ENCODE measurements around the gene PDE6B.

PDE6B gene

GRCh38 chr4:624705-625590 lies at the start of gene PDE6B:
PDE6B (plus strand) TSS chr4:625573; CDS start chr4:625627, 54 bp downstream.
- Mint-ChIP-seq H3K27ac (no peak within 1 kb of the TSS), H3K9me3 (no peaks in the 10 kb centered on the region), H3K27me3 (peaks cover 29 to 40% of the 10 kb centered on the region in 2 donors), H3K4me1 (no peaks in the 10 kb centered on the region), H3K4me3 (no peak within 1 kb of the TSS), H3K36me3 (no peaks in the 10 kb centered on the region)
- no peak for ATAC-seq (replicated peaks)
- DNase-seq: no peak

- H3K4me1 Mint-ChIP-seq: peaks cover 13 to 35% of the 10 kb centered on the region in 2 donors
- H3K9me3 Mint-ChIP-seq: peaks cover 6 to 7% of the 10 kb centered on the region in 2 donors
- peaks cover 75 to 83% of the 10 kb centered on the region in 2 donors for H3K27me3 Mint-ChIP-seq
- H3K4me3 Mint-ChIP-seq: peak within 1 kb of the TSS; percentile 66 to 75
- H3K27ac Mint-ChIP-seq: peak within 1 kb of the TSS; percentile 68
- DNase-seq (no peak), ATAC-seq (replicated peaks) (no peak)
- H3K36me3 Mint-ChIP-seq: peaks cover 3 to 9% of the 10 kb centered on the region in 2 donors
Measured at GRCh38 chr4:576245-576821, 49.0 kb upstream of the PDE6B start, which contains the start of gene TMEM271. TMEM271 (minus strand) TSS chr4:576295; CDS start chr4:576062, 233 bp downstream.

- no peak for DNase-seq
- H3K9me3 Mint-ChIP-seq: peaks cover 3 to 5% of the 10 kb centered on the region in 2 donors
- peaks cover 3 to 7% of the 10 kb centered on the region in 2 donors for H3K36me3 Mint-ChIP-seq
- peak overlapping the region; percentile 68 for H3K27ac Mint-ChIP-seq
- ATAC-seq (replicated peaks): no peak
- peak overlapping the region; percentile 66 to 75 for H3K4me3 Mint-ChIP-seq
- peaks cover 73 to 83% of the 10 kb centered on the region in 2 donors for H3K27me3 Mint-ChIP-seq
- H3K4me1 Mint-ChIP-seq: peaks cover 13 to 35% of the 10 kb centered on the region in 2 donors
Measured at GRCh38 chr4:576991-577498, 48.3 kb upstream of the PDE6B start.

- peaks cover 13 to 35% of the 10 kb centered on the region in 2 donors for H3K4me1 Mint-ChIP-seq
- H3K4me3 Mint-ChIP-seq: peak overlapping the region; percentile 66 to 75
- peak overlapping the region; percentile 37 for H3K27ac Mint-ChIP-seq
- H3K36me3 Mint-ChIP-seq: peaks cover 3 to 5% of the 10 kb centered on the region in 2 donors
- ATAC-seq (replicated peaks): peak in 1 of 2 donors; percentile 17
- DNase-seq: no peak
- peaks cover 0 to 3% of the 10 kb centered on the region in 2 donors for H3K9me3 Mint-ChIP-seq
- peaks cover 65 to 79% of the 10 kb centered on the region in 2 donors for H3K27me3 Mint-ChIP-seq
Measured at GRCh38 chr4:577499-578450, 47.6 kb upstream of the PDE6B start.

GRCh38 chr4:578451-579443 lies 46.6 kb upstream of the PDE6B start:
- Mint-ChIP-seq H3K36me3 (peaks cover 6 to 7% of the 10 kb centered on the region in 2 donors), H3K27ac (no peak overlapping the region), H3K9me3 (peaks cover 3 to 5% of the 10 kb centered on the region in 2 donors), H3K4me3 (no peak overlapping the region), H3K4me1 (peaks cover 13 to 35% of the 10 kb centered on the region in 2 donors), H3K27me3 (peaks cover 58 to 76% of the 10 kb centered on the region in 2 donors)
- no peak for ATAC-seq (replicated peaks)
- DNase-seq: no peak

- H3K4me1 Mint-ChIP-seq: peaks cover 10 to 27% of the 10 kb centered on the region in 2 donors
- peaks cover 58 to 74% of the 10 kb centered on the region in 2 donors for H3K27me3 Mint-ChIP-seq
- DNase-seq (no peak), ATAC-seq (replicated peaks) (peak; percentile 70 to 79)
- H3K9me3 Mint-ChIP-seq: peaks cover 8 to 10% of the 10 kb centered on the region in 2 donors
- peaks cover 5% of the 10 kb centered on the region in 2 donors for H3K36me3 Mint-ChIP-seq
- peak overlapping the region; percentile 62 for H3K27ac Mint-ChIP-seq
- no peak overlapping the region for H3K4me3 Mint-ChIP-seq
Measured at GRCh38 chr4:579543-580175, 45.7 kb upstream of the PDE6B start.

- DNase-seq (no peak), ATAC-seq (replicated peaks) (no peak)
- Mint-ChIP-seq H3K4me3 (no peak overlapping the region), H3K4me1 (peaks cover 10 to 27% of the 10 kb centered on the region in 2 donors), H3K36me3 (peaks cover 5% of the 10 kb centered on the region in 2 donors), H3K27me3 (peaks cover 67 to 84% of the 10 kb centered on the region in 2 donors), H3K9me3 (peaks cover 10 to 15% of the 10 kb centered on the region in 2 donors), H3K27ac (no peak overlapping the region)
Measured at GRCh38 chr4:581181-581580, 44.2 kb upstream of the PDE6B start.

- Mint-ChIP-seq H3K9me3 (peaks cover 10 to 16% of the 10 kb centered on the region in 2 donors), H3K27ac (no peak overlapping the region), H3K27me3 (peaks cover 65 to 81% of the 10 kb centered on the region in 2 donors), H3K4me1 (peaks cover 10 to 25% of the 10 kb centered on the region in 2 donors), H3K4me3 (no peak overlapping the region), H3K36me3 (peaks cover 5% of the 10 kb centered on the region in 2 donors)
- ATAC-seq (replicated peaks): no peak
- no peak for DNase-seq
Measured at GRCh38 chr4:581753-582361, 43.5 kb upstream of the PDE6B start.

- Mint-ChIP-seq H3K4me1 (peaks cover 6 to 10% of the 10 kb centered on the region in 2 donors), H3K9me3 (peaks cover 12 to 21% of the 10 kb centered on the region in 2 donors), H3K27me3 (peaks cover 52 to 76% of the 10 kb centered on the region in 2 donors), H3K36me3 (peaks cover 8% of the 10 kb centered on the region in 2 donors), H3K4me3 (no peak overlapping the region), H3K27ac (no peak overlapping the region)
- DNase-seq (no peak), ATAC-seq (replicated peaks) (no peak)
Measured at GRCh38 chr4:583820-584219, 41.6 kb upstream of the PDE6B start.

- H3K27ac Mint-ChIP-seq: no peak overlapping the region
- no peak for ATAC-seq (replicated peaks)
- DNase-seq: no peak
- H3K4me1 Mint-ChIP-seq: no peaks in the 10 kb centered on the region
- H3K4me3 Mint-ChIP-seq: no peak overlapping the region
- peaks cover 15 to 21% of the 10 kb centered on the region in 2 donors for H3K9me3 Mint-ChIP-seq
- peaks cover 50 to 65% of the 10 kb centered on the region in 2 donors for H3K27me3 Mint-ChIP-seq
- peaks cover 8 to 10% of the 10 kb centered on the region in 2 donors for H3K36me3 Mint-ChIP-seq
Measured at GRCh38 chr4:587671-588350, 37.6 kb upstream of the PDE6B start.

GRCh38 chr4:588351-588849 lies 37.0 kb upstream of the PDE6B start:
- Mint-ChIP-seq H3K27me3 (peaks cover 50 to 67% of the 10 kb centered on the region in 2 donors), H3K4me1 (no peaks in the 10 kb centered on the region), H3K36me3 (peaks cover 8 to 9% of the 10 kb centered on the region in 2 donors), H3K9me3 (peaks cover 15 to 20% of the 10 kb centered on the region in 2 donors), H3K4me3 (no peak overlapping the region), H3K27ac (no peak overlapping the region)
- DNase-seq (no peak), ATAC-seq (replicated peaks) (no peak)
